Activated CD4-positive, alpha-beta memory T cell treated with anti-CD3 and anti-CD28 coated beads for 36 hours (primary cell): ENCODE measurements around the gene ISCA1. TPM values are rescaled to one million over a fixed set of nuclear protein-coding genes. Genes with fewer than 3 reads are reported as not detected.

Source experiments
- CTCF ChIA-PET: fragments of 350-600 bp; sonication (Branson Sonifier 250); formaldehyde crosslinking; loops from one replicate; lab custom pipeline; 2021; ENCODE audit warnings: antibody characterized with exemption, inconsistent platforms; lab: Charles Lee
- POLR2A ChIA-PET: fragments of 350-600 bp; sonication (Branson Sonifier 250); formaldehyde crosslinking; loops from one replicate; lab custom pipeline; 2021; ENCODE audit warnings: antibody characterized with exemption; lab: Charles Lee
- DNase-seq: peaks from one replicate; pipeline ENCODE4 v3.0.0-alpha.2; 2020
- H3K27ac Mint-ChIP-seq: one replicate; pipeline ENCODE4 v1.8.0; 2021; ENCODE audit warnings: mixed read lengths
- H3K27me3 Mint-ChIP-seq: one replicate; pipeline ENCODE4 v1.8.0; 2021; ENCODE audit warnings: mixed read lengths
- H3K36me3 Mint-ChIP-seq: one replicate; pipeline ENCODE4 v1.8.0; 2021; ENCODE audit warnings: mixed read lengths
- H3K4me1 Mint-ChIP-seq: one replicate; pipeline ENCODE4 v1.8.0; 2021; ENCODE audit warnings: low read depth, mixed read lengths
- H3K4me3 Mint-ChIP-seq: one replicate; pipeline ENCODE4 v1.8.0; 2021; ENCODE audit warnings: mild to moderate bottlenecking, mixed read lengths
- H3K9me3 Mint-ChIP-seq: one replicate; pipeline ENCODE4 v1.8.0; 2021; ENCODE audit warnings: mixed read lengths
- intact Hi-C: fragments of 100-400 bp; cut with micrococcal nuclease; formaldehyde crosslinking; loops from one replicate; pipeline ENCODE4 v1.15.1; 2023
- total RNA-seq, 2 experiments: library from RNA; stranded (reverse); gene quantifications; one replicate each; pipeline ENCODE4 v1.2.3, GENCODE V29; 2021

ISCA1 gene
- total RNA-seq, 2 experiments from 2014 or later, result 21.4 to 22.1 TPM

DNA sequence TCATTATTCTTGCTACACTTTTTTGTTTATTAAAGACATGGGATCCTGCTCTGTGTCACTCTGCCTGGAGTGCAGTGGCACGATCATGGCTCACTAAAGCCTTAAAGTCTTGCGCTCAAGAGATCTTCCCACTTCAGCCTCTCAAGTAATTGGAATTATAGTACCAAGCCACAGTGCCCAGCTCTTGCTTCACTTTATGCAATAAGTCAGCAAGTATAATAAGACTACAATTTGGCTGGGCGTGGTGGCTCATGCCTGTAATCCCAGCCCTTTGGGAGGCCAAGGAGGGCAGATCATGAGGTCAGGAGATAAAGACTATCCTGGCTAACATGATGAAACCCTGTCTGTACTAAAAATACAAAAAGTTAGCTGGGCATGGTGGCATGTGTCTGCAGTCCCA, 28.8 kb downstream of the ISCA1 start:
- Mint-ChIP-seq H3K4me1 (no peaks in the 10 kb centered on the region), H3K36me3 (peaks cover 7% of the 10 kb centered on the region), H3K27me3 (no peaks in the 10 kb centered on the region), H3K27ac (no peak overlapping the region), H3K9me3 (peaks cover 16% of the 10 kb centered on the region), H3K4me3 (no peak overlapping the region)
- ChIA-PET POLR2A (no interaction called here), CTCF (no interaction called here)
- no peak for DNase-seq
- intact Hi-C loops, result no loop called here

DNA sequence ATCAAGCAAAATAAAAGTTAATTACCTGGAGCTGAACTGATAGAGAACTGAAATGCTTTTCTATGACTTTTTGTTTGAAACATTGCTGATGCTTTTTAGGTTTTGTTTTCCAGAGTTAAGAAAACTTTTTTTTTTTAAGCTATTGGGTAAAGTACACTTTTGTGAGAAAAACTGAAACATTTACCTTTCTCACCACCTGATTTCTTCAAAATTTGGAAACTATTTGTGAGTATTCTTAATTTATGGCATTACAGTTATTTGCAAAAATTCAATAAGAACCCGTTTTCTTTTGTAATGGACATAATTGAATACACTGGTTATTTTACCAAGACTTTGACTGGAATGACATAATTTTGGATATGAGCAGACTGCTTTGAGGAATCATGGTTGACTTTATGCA, 29.5 kb downstream of the ISCA1 start:
- intact Hi-C loops, result no loop called here
- DNase-seq, result no peak
- Mint-ChIP-seq H3K4me3 (no peak overlapping the region), H3K27me3 (no peaks in the 10 kb centered on the region), H3K27ac (no peak overlapping the region), H3K9me3 (peaks cover 16% of the 10 kb centered on the region), H3K4me1 (no peaks in the 10 kb centered on the region), H3K36me3 (peaks cover 7% of the 10 kb centered on the region)
- ChIA-PET CTCF (no interaction called here), POLR2A (no interaction called here)

DNA sequence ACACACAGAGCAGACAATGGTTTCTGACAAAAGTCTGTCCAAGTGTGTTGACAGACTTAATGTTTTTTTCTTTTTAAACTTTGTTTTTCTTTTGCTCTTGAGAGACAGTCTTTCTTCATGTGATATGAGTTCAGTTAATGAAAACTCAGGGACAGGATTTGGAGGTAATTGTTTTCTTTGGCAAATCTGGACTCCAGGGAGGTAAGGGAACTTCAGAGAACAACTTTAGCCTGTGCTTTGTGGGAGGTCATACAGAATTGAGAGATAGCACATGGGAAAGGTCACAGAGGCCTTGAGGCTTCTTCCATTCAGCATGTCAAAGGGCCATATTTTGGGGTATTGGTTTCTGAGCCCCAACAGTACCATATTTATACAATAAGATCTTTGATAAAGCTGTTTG, 32.2 kb downstream of the ISCA1 start:
- no peaks in the 10 kb centered on the region for H3K4me1 Mint-ChIP-seq
- ChIA-PET POLR2A (no interaction called here), CTCF (no interaction called here)
- H3K4me3 Mint-ChIP-seq, result no peak overlapping the region
- no peak for DNase-seq
- peaks cover 7% of the 10 kb centered on the region for H3K36me3 Mint-ChIP-seq
- intact Hi-C loops, result no loop called here
- peaks cover 4% of the 10 kb centered on the region for H3K27me3 Mint-ChIP-seq
- no peak overlapping the region for H3K27ac Mint-ChIP-seq
- peaks cover 16% of the 10 kb centered on the region for H3K9me3 Mint-ChIP-seq

DNA sequence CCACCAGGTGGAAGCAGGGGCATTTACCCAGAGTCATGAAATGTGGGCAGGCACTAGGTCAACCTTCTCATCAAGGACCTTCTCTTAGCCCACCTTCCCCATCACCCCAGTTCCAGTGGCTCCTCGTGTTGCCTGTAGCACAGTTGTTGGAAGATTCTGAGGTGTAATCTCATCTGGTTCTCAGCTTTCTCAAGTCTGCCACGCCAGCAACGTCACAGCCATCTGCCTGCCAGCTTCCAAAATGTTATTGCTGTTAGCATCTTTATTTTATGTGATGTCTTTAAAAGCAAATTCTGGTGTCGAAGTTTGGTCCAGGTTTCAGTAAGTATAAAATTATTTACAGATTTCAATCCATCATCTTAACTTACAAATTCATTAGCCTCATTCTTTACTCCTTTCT, 33.6 kb downstream of the ISCA1 start:
- peaks cover 15% of the 10 kb centered on the region for H3K9me3 Mint-ChIP-seq
- CTCF ChIA-PET, result no interaction called here
- no peaks in the 10 kb centered on the region for H3K4me1 Mint-ChIP-seq
- no peak overlapping the region for H3K27ac Mint-ChIP-seq
- no peak overlapping the region for H3K4me3 Mint-ChIP-seq
- POLR2A ChIA-PET, result no interaction called here
- intact Hi-C loops, result no loop called here
- H3K27me3 Mint-ChIP-seq, result peaks cover 4% of the 10 kb centered on the region
- H3K36me3 Mint-ChIP-seq, result peaks cover 5% of the 10 kb centered on the region
- no peak for DNase-seq

DNA sequence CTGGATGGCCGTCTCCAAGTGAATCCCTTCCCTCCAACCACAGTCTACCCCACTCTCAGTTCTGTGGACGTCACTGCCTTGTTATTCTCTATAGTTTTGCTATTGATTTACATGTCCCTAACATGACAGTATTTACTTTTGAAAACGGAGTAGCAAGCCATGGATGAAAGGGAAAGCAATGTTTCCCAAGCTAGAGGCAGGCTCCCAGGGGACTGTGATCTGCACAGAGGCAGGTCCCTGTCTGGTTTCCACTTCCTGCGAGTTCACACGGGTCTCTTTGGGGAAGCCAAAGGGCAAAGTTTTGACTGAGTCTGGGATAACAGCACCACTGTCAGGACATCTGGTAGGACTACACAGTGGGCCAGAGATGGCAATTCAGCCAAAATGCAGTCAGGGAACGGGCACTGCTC, 35.6 kb downstream of the ISCA1 start:
- H3K4me3 Mint-ChIP-seq, result no peak overlapping the region
- H3K36me3 Mint-ChIP-seq, result no peaks in the 10 kb centered on the region
- ChIA-PET CTCF (interaction anchor here (1.7 kb wide), 1 partner anchor 45 kb away, joined by 4 read pairs; no protein-coding TSS in a partner anchor), POLR2A (no interaction called here)
- no peak overlapping the region for H3K27ac Mint-ChIP-seq
- intact Hi-C loops, result no loop called here
- H3K9me3 Mint-ChIP-seq, result peaks cover 2% of the 10 kb centered on the region
- DNase-seq, result no peak
- H3K4me1 Mint-ChIP-seq, result peaks cover 3% of the 10 kb centered on the region
- peaks cover 4% of the 10 kb centered on the region for H3K27me3 Mint-ChIP-seq

DNA sequence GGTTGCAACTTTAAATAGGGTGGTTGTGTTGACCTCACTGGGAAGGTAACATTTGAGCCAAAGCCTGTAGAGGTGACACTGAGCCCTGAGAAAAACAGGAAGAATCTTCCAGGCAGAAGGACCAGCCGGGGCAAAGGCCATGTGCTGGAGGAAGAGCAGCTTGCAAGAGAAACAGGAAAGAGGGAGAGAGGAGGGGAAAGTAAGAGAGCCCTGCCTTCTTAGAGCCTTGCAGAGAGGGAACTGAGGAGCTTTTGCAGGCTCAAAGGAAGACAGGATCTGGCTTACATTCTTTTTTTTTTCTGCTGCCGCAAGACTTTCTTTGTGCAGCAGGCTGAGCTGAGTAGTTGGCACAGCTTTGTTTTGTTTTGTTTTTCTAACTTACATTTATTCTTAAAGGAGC, 40.3 kb downstream of the ISCA1 start:
- no peak overlapping the region for H3K27ac Mint-ChIP-seq
- H3K36me3 Mint-ChIP-seq, result no peaks in the 10 kb centered on the region
- intact Hi-C loops, result no loop called here
- POLR2A ChIA-PET, result no interaction called here
- H3K9me3 Mint-ChIP-seq, result no peaks in the 10 kb centered on the region
- peaks cover 9% of the 10 kb centered on the region for H3K4me1 Mint-ChIP-seq
- DNase-seq, result no peak
- peaks cover 2% of the 10 kb centered on the region for H3K27me3 Mint-ChIP-seq
- CTCF ChIA-PET, result interaction anchor here (0.8 kb wide), 1 partner anchor 9 kb away, joined by 3 read pairs; no protein-coding TSS in a partner anchor
- no peak overlapping the region for H3K4me3 Mint-ChIP-seq

DNA sequence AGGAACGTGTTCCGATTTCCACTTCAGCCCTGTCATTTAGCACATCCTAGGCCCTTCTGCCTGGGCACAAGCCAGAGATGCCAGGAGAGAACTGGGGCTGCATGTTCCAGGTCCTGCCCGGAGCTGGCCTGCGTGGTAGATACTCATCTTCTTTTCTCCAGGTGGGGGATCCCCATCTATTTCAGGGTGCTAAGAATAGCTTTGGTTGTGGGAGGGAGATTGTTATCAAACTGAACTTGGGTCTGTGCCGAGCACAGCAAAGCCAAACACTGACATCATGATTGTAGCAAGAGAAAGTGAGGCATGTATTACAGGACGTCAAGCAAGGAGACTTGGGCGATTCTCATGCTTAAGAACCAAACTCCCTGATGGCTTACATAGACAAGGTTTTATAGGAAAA, 41.1 kb downstream of the ISCA1 start:
- intact Hi-C loops, result no loop called here
- peak; percentile 21 for DNase-seq
- Mint-ChIP-seq H3K4me3 (no peak overlapping the region), H3K4me1 (peaks cover 9% of the 10 kb centered on the region), H3K9me3 (no peaks in the 10 kb centered on the region), H3K27me3 (no peaks in the 10 kb centered on the region), H3K27ac (no peak overlapping the region), H3K36me3 (no peaks in the 10 kb centered on the region)
- CTCF ChIA-PET, result interaction anchor here (0.6 kb wide), 1 partner anchor 39 kb away, joined by 6 read pairs; no protein-coding TSS in a partner anchor
- POLR2A ChIA-PET, result no interaction called here

DNA sequence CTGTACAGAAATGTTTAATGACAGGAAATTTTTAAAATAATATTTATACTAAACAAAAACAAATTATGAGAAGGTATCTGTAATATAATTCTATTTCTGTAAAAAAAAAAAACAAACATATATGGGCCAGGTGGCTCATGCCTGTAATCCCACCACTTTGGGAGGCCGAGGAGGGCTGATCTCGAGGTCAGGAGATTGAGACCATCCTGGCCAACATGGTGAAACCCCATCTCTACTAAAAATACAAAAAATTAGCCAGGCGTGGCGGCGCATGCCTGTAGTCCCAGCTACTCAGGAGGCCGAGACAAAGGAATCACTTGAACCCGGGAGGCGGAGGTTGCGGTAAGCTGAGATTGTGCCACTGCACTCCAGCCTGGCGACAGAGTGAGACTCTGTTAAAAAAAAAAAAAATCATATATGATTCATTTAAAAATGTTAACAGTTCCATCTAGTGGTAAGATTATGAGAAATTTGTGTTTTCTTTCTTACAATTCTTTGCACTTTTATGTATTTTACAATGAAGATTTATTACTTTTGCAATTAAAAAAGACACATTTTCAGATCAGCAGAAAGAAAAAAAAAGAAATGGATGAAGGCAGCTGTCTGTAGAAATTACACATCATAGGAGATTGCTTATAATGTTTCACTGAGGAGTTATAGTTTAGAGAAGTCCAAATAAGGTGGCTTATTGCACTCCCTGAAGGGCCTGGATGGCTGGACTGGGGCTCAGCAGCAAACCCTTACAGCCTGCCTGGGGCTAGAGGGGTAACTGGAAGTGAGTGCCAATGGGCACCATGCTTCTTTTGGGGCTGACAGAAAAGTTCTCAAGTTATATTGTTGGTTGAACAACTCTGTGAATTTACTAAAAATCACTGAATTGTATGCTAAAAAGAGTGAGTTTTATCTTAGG, 43.2 kb downstream of the ISCA1 start:
- no peaks in the 10 kb centered on the region for H3K36me3 Mint-ChIP-seq
- DNase-seq, result no peak
- H3K27me3 Mint-ChIP-seq, result peaks cover under 1% of the 10 kb centered on the region
- H3K9me3 Mint-ChIP-seq, result no peaks in the 10 kb centered on the region
- peaks cover 9% of the 10 kb centered on the region for H3K4me1 Mint-ChIP-seq
- intact Hi-C loops, result no loop called here
- H3K4me3 Mint-ChIP-seq, result no peak overlapping the region
- ChIA-PET CTCF (interaction anchor here (1.3 kb wide), 1 partner anchor 37 kb away, joined by 3 read pairs; no protein-coding TSS in a partner anchor), POLR2A (no interaction called here)
- no peak overlapping the region for H3K27ac Mint-ChIP-seq

DNA sequence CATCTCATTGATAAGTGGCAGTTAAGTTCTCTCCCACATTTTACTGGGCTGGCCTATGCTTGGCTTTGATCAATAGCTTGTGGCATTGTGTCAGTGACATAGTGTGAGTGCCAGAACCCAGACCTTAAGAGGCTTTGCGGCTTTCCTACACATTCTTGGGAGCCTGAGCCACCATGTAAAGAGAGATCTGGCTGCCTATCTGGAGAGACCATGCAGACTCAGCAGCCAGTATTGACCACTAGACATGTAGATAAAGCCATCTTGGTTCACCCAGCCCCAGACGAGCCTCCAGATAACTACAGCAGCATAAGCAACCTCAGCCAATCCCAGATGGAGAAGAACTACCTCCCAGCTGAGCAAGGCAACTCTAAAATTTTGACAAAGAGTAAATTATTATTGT, 51.5 kb downstream of the ISCA1 start:
- ChIA-PET POLR2A (no interaction called here), CTCF (interaction anchor here (0.5 kb wide), 1 partner anchor 11 kb away, joined by 3 read pairs; no protein-coding TSS in a partner anchor)
- H3K27me3 Mint-ChIP-seq, result peaks cover 3% of the 10 kb centered on the region
- no peaks in the 10 kb centered on the region for H3K9me3 Mint-ChIP-seq
- H3K27ac Mint-ChIP-seq, result no peak overlapping the region
- no peak for DNase-seq
- H3K4me1 Mint-ChIP-seq, result no peaks in the 10 kb centered on the region
- no peaks in the 10 kb centered on the region for H3K36me3 Mint-ChIP-seq
- H3K4me3 Mint-ChIP-seq, result no peak overlapping the region
- intact Hi-C loops, result no loop called here

DNA sequence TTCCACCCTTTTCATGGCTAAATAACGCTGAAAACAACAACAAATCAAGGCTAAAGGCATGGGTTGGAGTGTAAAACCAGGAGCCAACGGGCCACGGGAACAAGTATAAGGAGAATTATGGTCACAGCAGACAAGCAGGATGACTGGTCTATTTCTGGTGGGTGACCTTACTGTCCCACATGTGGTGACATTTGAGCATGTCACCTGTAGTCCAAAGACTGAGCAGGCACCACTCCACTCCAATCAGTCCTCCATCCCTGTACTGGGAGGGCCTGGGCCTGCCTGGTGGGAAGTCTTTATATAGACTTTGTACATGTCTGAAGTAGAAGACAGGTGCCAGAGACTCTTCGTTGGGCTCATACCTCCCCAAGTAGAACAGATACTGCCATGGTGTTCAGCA, 59.7 kb downstream of the ISCA1 start:
- no peak for DNase-seq
- CTCF ChIA-PET, result interaction anchor here (0.6 to 2.2 kb wide), 2 partner anchors 10 to 22 kb away, joined by 3 to 6 read pairs; no protein-coding TSS in a partner anchor
- no peaks in the 10 kb centered on the region for H3K36me3 Mint-ChIP-seq
- no peaks in the 10 kb centered on the region for H3K9me3 Mint-ChIP-seq
- H3K27me3 Mint-ChIP-seq, result peaks cover 4% of the 10 kb centered on the region
- no peak overlapping the region for H3K27ac Mint-ChIP-seq
- no peaks in the 10 kb centered on the region for H3K4me1 Mint-ChIP-seq
- POLR2A ChIA-PET, result no interaction called here
- no peak overlapping the region for H3K4me3 Mint-ChIP-seq
- intact Hi-C loops, result no loop called here

DNA sequence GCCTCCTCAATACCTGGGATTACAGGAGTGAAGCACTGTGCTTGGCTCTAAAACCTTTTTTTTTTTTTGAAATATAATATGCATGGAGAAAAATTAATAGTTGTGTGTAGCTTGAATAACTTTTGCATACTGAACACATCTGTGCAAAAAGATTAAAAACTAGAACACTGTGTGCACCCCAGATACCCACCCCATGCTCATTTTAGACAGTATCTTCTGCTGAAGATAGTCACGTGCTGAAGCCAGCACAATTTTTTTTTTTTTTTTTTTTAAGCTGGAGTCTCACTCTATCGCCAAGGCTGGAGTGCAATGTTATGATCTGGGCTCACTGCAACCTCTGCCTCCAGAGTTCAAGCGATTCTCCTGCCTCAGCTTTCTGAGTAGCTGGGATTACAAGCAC, 62.7 kb downstream of the ISCA1 start:
- H3K4me3 Mint-ChIP-seq, result no peak overlapping the region
- H3K27me3 Mint-ChIP-seq, result peaks cover 4% of the 10 kb centered on the region
- POLR2A ChIA-PET, result interaction anchor here (0.5 kb wide), 1 partner anchor 278 kb away, joined by 3 read pairs; no protein-coding TSS in a partner anchor
- no peaks in the 10 kb centered on the region for H3K36me3 Mint-ChIP-seq
- DNase-seq, result no peak
- no peaks in the 10 kb centered on the region for H3K4me1 Mint-ChIP-seq
- no peak overlapping the region for H3K27ac Mint-ChIP-seq
- CTCF ChIA-PET, result interaction anchor here (0.6 to 0.7 kb wide), 3 partner anchors 12 to 692 kb away, joined by 3 read pairs; no protein-coding TSS in a partner anchor
- intact Hi-C loops, result no loop called here
- no peaks in the 10 kb centered on the region for H3K9me3 Mint-ChIP-seq

DNA sequence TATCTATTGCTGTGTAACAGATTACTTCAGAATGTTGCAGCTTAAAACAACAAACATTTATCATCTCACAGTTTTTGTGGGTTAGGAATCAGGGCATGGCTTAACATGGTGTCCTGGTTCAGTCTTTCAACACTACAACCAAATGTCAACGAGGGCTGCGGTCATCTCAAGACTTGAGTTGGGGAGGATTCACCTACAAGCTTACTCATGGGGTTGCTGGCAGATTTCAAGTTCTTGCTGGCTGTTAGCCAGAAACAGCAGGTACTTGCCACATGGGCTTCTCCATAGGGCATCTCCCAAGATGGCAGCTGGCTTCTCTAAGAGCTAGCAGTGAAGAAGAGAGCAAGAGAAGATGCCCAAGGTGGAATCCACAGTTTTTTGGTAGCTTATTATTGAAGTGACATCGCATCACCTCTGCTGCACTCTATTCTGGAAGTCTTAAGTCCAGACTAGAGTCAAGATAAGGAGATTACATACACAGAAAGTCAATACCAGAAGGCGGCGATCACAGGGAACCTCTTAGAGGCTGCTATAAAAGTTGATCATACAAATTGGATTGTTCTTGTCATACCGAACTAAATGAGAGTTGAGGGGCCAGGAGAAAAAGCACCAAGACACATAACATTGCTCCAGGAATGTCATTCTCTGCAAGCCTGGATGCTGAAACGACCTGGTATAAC, 65.1 kb downstream of the ISCA1 start:
- H3K4me1 Mint-ChIP-seq, result no peaks in the 10 kb centered on the region
- H3K36me3 Mint-ChIP-seq, result no peaks in the 10 kb centered on the region
- POLR2A ChIA-PET, result no interaction called here
- DNase-seq, result no peak
- no peaks in the 10 kb centered on the region for H3K27me3 Mint-ChIP-seq
- CTCF ChIA-PET, result no interaction called here
- H3K4me3 Mint-ChIP-seq, result no peak overlapping the region
- intact Hi-C loops, result no loop called here
- no peak overlapping the region for H3K27ac Mint-ChIP-seq
- H3K9me3 Mint-ChIP-seq, result no peaks in the 10 kb centered on the region
